C4-2B (cell line): ENCODE measurements around the gene CCT6A.
"Not testable (repeated sequence)": the region's sequence is repeated elsewhere in the genome, so short reads cannot be mapped to it uniquely, and the experiment has no call there.

Source experiments
- H3K27ac ChIP-seq: fragments of 450-650 bp; 2 replicates; pipeline ENCODE4 v1.5.1; 2017
- CTCF ChIP-seq: fragments of 450-650 bp; conservative IDR thresholded peaks from 2 replicates; pipeline ENCODE4 v1.5.1; 2017; ENCODE audit warnings: mild to moderate bottlenecking
- ZFX ChIP-seq: fragments of 450-650 bp; IDR thresholded peaks from 2 replicates; pipeline ENCODE4 v1.6.1; 2017

Gene CCT6A

GRCh38 chr7:56046721-56047445 lies 4.7 kb upstream of the CCT6A start:
- TF ChIP-seq ZFX (no peak), CTCF (no peak)
- no peak overlapping the region for H3K27ac ChIP-seq

- not testable (repeated sequence) for H3K27ac ChIP-seq
Observed at GRCh38 chr7:56047446-56048116, 4.0 kb upstream of the CCT6A start.

GRCh38 chr7:56048245-56048644 lies 3.3 kb upstream of the CCT6A start:
- TF ChIP-seq ZFX, result no peak
- TF ChIP-seq CTCF, result no peak
- no peak overlapping the region for H3K27ac ChIP-seq

- H3K27ac ChIP-seq, result not testable (repeated sequence)
Observed at GRCh38 chr7:56048763-56049162, 2.8 kb upstream of the CCT6A start.

- TF ChIP-seq ZFX, result no peak; the same call in 1 of the 2 replicates
- no peak for TF ChIP-seq CTCF
Observed at GRCh38 chr7:56051053-56051338, 569 bp upstream of the CCT6A start.

GRCh38 chr7:56053379-56053778 lies 1.8 kb downstream of the CCT6A start:
- H3K27ac ChIP-seq, result no peak overlapping the region; the same call in 1 of the 2 replicates
- no peak for TF ChIP-seq CTCF
- TF ChIP-seq ZFX, result no peak

More at GRCh38 chr7:56051053-56051338, 569 bp upstream of the CCT6A start:
- peak overlapping the region; percentile 97 for H3K27ac ChIP-seq

GRCh38 chr7:56053993-56054392 lies 2.4 kb downstream of the CCT6A start:
- TF ChIP-seq CTCF (no peak), ZFX (no peak)
- no peak overlapping the region for H3K27ac ChIP-seq

GRCh38 chr7:56062382-56062781 lies 10.8 kb downstream of the CCT6A start:
- no peak overlapping the region for H3K27ac ChIP-seq
- TF ChIP-seq CTCF (no peak), ZFX (no peak)
